Endodermal cell (in vitro differentiated cells): Measurements from ENCODE around the gene C5AR1. TPM values are rescaled to one million over a fixed set of nuclear protein-coding genes. Genes with fewer than 3 reads are reported as not detected.
"Not testable (repeated sequence)": the region's sequence is repeated elsewhere in the genome, so short reads cannot be mapped to it uniquely, and the experiment has no call there.

Experiments
- DNase-seq: peaks from one replicate; pipeline ENCODE4 v3.0.0-alpha.2; 2017
- H3K27ac ChIP-seq: 2 replicates; pipeline ENCODE4 v1.5.1; 2013; ENCODE audit warnings: mild to moderate bottlenecking, low read depth, low read length, moderate library complexity
- H3K27me3 ChIP-seq: 2 replicates; pipeline ENCODE4 v1.6.1; 2013; ENCODE audit warnings: mild to moderate bottlenecking, low read length, moderate library complexity; ENCODE audit not compliant: insufficient read depth, control insufficient read depth, poor library complexity, severe bottlenecking
- H3K36me3 ChIP-seq: 2 replicates; pipeline ENCODE4 v1.7.0; 2013; ENCODE audit warnings: mild to moderate bottlenecking, low read length, moderate library complexity; ENCODE audit not compliant: control insufficient read depth, insufficient read depth
- H3K4me1 ChIP-seq: one replicate; pipeline ENCODE4 v1.7.0; 2013; ENCODE audit warnings: low read length; ENCODE audit not compliant: control insufficient read depth, insufficient read depth
- H3K4me3 ChIP-seq: 2 replicates; pipeline ENCODE4 v1.5.1; 2013; ENCODE audit warnings: mild to moderate bottlenecking, low read length, moderate library complexity
- H3K9ac ChIP-seq: 2 replicates; pipeline ENCODE4 v1.6.1; 2013; ENCODE audit warnings: mild to moderate bottlenecking, low read length, moderate library complexity; ENCODE audit not compliant: poor library complexity, severe bottlenecking; ENCODE audit errors: extremely low read depth
- H3K9me3 ChIP-seq: 2 replicates; pipeline ENCODE4 v1.6.1; 2013; ENCODE audit warnings: mild to moderate bottlenecking, low read length, moderate library complexity; ENCODE audit not compliant: control insufficient read depth
- H3K27ac Mint-ChIP-seq: 2 replicates; pipeline ENCODE4 v1.8.0; 2020; ENCODE audit warnings: mixed read lengths
- H3K27me3 Mint-ChIP-seq: 2 replicates; pipeline ENCODE4 v1.8.0; 2021; ENCODE audit warnings: mild to moderate bottlenecking, mixed read lengths; ENCODE audit not compliant: insufficient read depth
- H3K36me3 Mint-ChIP-seq: 2 replicates; pipeline ENCODE4 v1.8.0; 2020; ENCODE audit warnings: low read depth, mixed read lengths
- H3K4me1 Mint-ChIP-seq: 2 replicates; pipeline ENCODE4 v1.8.0; 2020; ENCODE audit warnings: mixed read lengths
- H3K4me3 Mint-ChIP-seq: 2 replicates; pipeline ENCODE4 v1.8.0; 2020; ENCODE audit warnings: mild to moderate bottlenecking, moderate library complexity, mixed read lengths
- H3K9me3 Mint-ChIP-seq: 2 replicates; pipeline ENCODE4 v1.8.0; 2020; ENCODE audit warnings: mild to moderate bottlenecking, mixed read lengths
- CTCF ChIP-seq: fragments of 200-600 bp; sonication (generic); conservative IDR thresholded peaks from 2 replicates; pipeline ENCODE4 v1.5.0; 2021; ENCODE audit warnings: antibody characterized with exemption, mild to moderate bottlenecking
- WGBS, 2 experiments: methylation state at CpG; one replicate each; pipeline versions ENCODE4 v1.1.5 to v1.1.7; 2013; ENCODE audit warnings: missing lambda C conversion rate in 2 of 2, mixed read lengths in 1 of 2; ENCODE audit not compliant: insufficient coverage in 1 of 2, insufficient read length in 1 of 2; 5-methylcytosine and 5-hydroxymethylcytosine counted together
- total RNA-seq, 2 donors: library from RNA; stranded (reverse); fragmentation: NEBNext Ultra II Directional in 1 of 2; extraction: Animal tissue kit (Norgen Biotek cat#: 25700) in 1 of 2; gene quantifications; 2 replicates in 1 of 2; 3 replicates in 1 of 2; pipeline ENCODE4 v1.2.1, GENCODE V29; 2021

C5AR1 gene
- total RNA-seq, 2 donors from 2014 or later: 0.48 TPM; not detected in 1

- no peaks in the 10 kb centered on the region for H3K27me3 ChIP-seq
- WGBS, 2 experiments: 20 to 33% methylated on average over 4 to 12 of the region's 12 CpGs
- Mint-ChIP-seq H3K4me3 (no peak overlapping the region), H3K9me3 (no peaks in the 10 kb centered on the region), H3K27ac (peak overlapping the region; percentile 90), H3K4me1 (peaks cover 6% of the 10 kb centered on the region), H3K36me3 (no peaks in the 10 kb centered on the region), H3K27me3 (no peaks in the 10 kb centered on the region)
- H3K36me3 ChIP-seq: no peaks in the 10 kb centered on the region
- H3K4me1 ChIP-seq: no peaks in the 10 kb centered on the region
- no peaks in the 10 kb centered on the region for H3K9me3 ChIP-seq
- H3K9ac ChIP-seq: no peak overlapping the region
- no peak overlapping the region for H3K27ac ChIP-seq
- DNase-seq: peak; percentile 96
- no peak overlapping the region for H3K4me3 ChIP-seq
- TF ChIP-seq CTCF: peak; percentile 94
These were observed 13.6 kb upstream of the C5AR1 start for GRCh38 chr19:47296036-47296435.

GRCh38 chr19:47300867-47301266 is 8.8 kb upstream of the C5AR1 start:
- H3K4me1 ChIP-seq, H3K27me3 Mint-ChIP-seq, H3K4me3 ChIP-seq, H3K9me3 ChIP-seq, H3K36me3 Mint-ChIP-seq, H3K4me3 Mint-ChIP-seq, H3K9me3 Mint-ChIP-seq, H3K27ac ChIP-seq, H3K27me3 ChIP-seq, H3K9ac ChIP-seq, H3K27ac Mint-ChIP-seq, DNase-seq, H3K36me3 ChIP-seq, H3K4me1 Mint-ChIP-seq: not testable (repeated sequence)
- 97 to 98% methylated on average over 7 to 11 of the region's 14 CpGs for WGBS, 2 experiments

GRCh38 chr19:47302249-47302648 is 7.4 kb upstream of the C5AR1 start:
- H3K9me3 ChIP-seq: no peaks in the 10 kb centered on the region
- no peaks in the 10 kb centered on the region for H3K27me3 ChIP-seq
- Mint-ChIP-seq H3K4me3 (no peak overlapping the region), H3K9me3 (no peaks in the 10 kb centered on the region), H3K36me3 (no peaks in the 10 kb centered on the region), H3K27ac (no peak overlapping the region), H3K27me3 (no peaks in the 10 kb centered on the region), H3K4me1 (peaks cover 2% of the 10 kb centered on the region)
- H3K9ac ChIP-seq: no peak overlapping the region
- no peak overlapping the region for H3K27ac ChIP-seq
- DNase-seq: no peak
- WGBS, 2 experiments: 92% methylated on average over 9 to 10 of the region's 10 CpGs
- no peaks in the 10 kb centered on the region for H3K36me3 ChIP-seq
- no peaks in the 10 kb centered on the region for H3K4me1 ChIP-seq
- no peak for TF ChIP-seq CTCF
- H3K4me3 ChIP-seq: no peak overlapping the region

GRCh38 chr19:47303966-47304365 is 5.7 kb upstream of the C5AR1 start:
- Mint-ChIP-seq H3K4me1 (peaks cover 2% of the 10 kb centered on the region), H3K27ac (no peak overlapping the region), H3K27me3 (no peaks in the 10 kb centered on the region), H3K36me3 (no peaks in the 10 kb centered on the region), H3K4me3 (no peak overlapping the region), H3K9me3 (no peaks in the 10 kb centered on the region)
- Histone ChIP-seq H3K9ac (no peak overlapping the region), H3K4me3 (no peak overlapping the region), H3K27me3 (no peaks in the 10 kb centered on the region), H3K4me1 (no peaks in the 10 kb centered on the region), H3K36me3 (no peaks in the 10 kb centered on the region), H3K9me3 (no peaks in the 10 kb centered on the region), H3K27ac (no peak overlapping the region)
- DNase-seq: no peak
- WGBS, 2 experiments: 90 to 97% methylated on average over 3 to 6 of the region's 6 CpGs
- no peak for TF ChIP-seq CTCF
